ENCODE measurements around the gene ICA1L. TPM values are rescaled to one million over a fixed set of nuclear protein-coding genes. Genes with fewer than 3 reads are reported as not detected.
A peak's percentile ranks its signal among the peaks of the same experiment; 100 is the strongest.

The ICA1L gene
- total RNA-seq, 1 experiment from 2014 or later = 4.5 TPM

- Histone ChIP-seq H3K4me2 (ENCODE audit: insufficient read depth, insufficient read length, low read length) (no peak overlapping the region), H2BK20ac (ENCODE audit: low read depth, low read length, poor library complexity, severe bottlenecking) (no peak overlapping the region), H3K4ac (ENCODE audit: low read depth, low read length) (no peak overlapping the region), H3K79me2 (ENCODE audit: insufficient read depth, low read length) (no peaks in the 10 kb centered on the region), H3K27me3 (ENCODE audit: insufficient read depth, low read length) (no peaks in the 10 kb centered on the region), H3K9ac (ENCODE audit: extremely low read depth, insufficient read length, low read length) (no peak overlapping the region), H3K9me3 (ENCODE audit: control insufficient read depth, low read depth, low read length) (no peaks in the 10 kb centered on the region), H2BK15ac (ENCODE audit: low read depth, low read length) (no peak overlapping the region), H3K56ac (ENCODE audit: insufficient read length, low read depth, low read length) (no peak overlapping the region), H4K91ac (ENCODE audit: insufficient read length, low read depth, low read length) (no peak overlapping the region), H4K20me1 (ENCODE audit: control insufficient read depth, insufficient read depth, insufficient read length) (no peaks in the 10 kb centered on the region), H2AK5ac (ENCODE audit: insufficient read length, low read length) (no peak overlapping the region), H3K79me1 (ENCODE audit: insufficient read depth, low read depth, low read length, poor library complexity, severe bottlenecking) (no peaks in the 10 kb centered on the region), H4K8ac (replicated peaks; ENCODE audit: insufficient read length, low read depth, low read length) (no peak overlapping the region), H2BK120ac (ENCODE audit: low read depth, low read length, poor library complexity, severe bottlenecking) (no peak overlapping the region), H4K5ac (ENCODE audit: insufficient read length, low read depth, low read length) (no peak overlapping the region), H3K18ac (ENCODE audit: insufficient read length, low read depth, low read length) (no peak overlapping the region), H2BK12ac (ENCODE audit: insufficient read length, low read depth, low read length) (no peak overlapping the region), H3K4me1 (ENCODE audit: insufficient read depth, low read length) (no peaks in the 10 kb centered on the region), H3K14ac (ENCODE audit: insufficient read depth, low read length) (no peak overlapping the region), H3K27ac (ENCODE audit: insufficient read length, low read depth, low read length) (no peak overlapping the region), H2BK5ac (ENCODE audit: insufficient read length, low read length) (no peak overlapping the region), H3T11ph (ENCODE audit: low read length) (no peak overlapping the region), H3K23ac (ENCODE audit: insufficient read length, low read depth, low read length) (no peak overlapping the region), H3K23me2 (ENCODE audit: insufficient read length, low read depth, low read length, poor library complexity, severe bottlenecking) (no peaks in the 10 kb centered on the region), H2AFZ (ENCODE audit: low read length) (no peak overlapping the region)
- Mint-ChIP-seq H3K27me3 (ENCODE audit: low read depth) (no peaks in the 10 kb centered on the region), H3K27ac (peak overlapping the region in 1 of 3 experiments; percentile 36; a peak in 1 of 7 replicates), H3K4me1 (peaks cover 5 to 6% of the 10 kb centered on the region in 2 experiments; a peak in 3 of 4 replicates), H3K36me3 (ENCODE audit: insufficient read depth in 1 of 3, low read depth in 3 of 3) (peaks cover 4 to 25% (median 23%) of the 10 kb centered on the region in 3 experiments; a peak in 5 of 7 replicates), H3K9me3 (no peaks in the 10 kb centered on the region), H3K4me3 (no peak overlapping the region)
- no peak for TF ChIP-seq CTCF (conservative IDR thresholded peaks at IDR 0.05)
- WGBS (ENCODE audit: extremely low coverage, insufficient read length, low lambda C conversion rate) = no CpG with 5 or more reads among the region's 37 CpGs
- no peak for DNase-seq
These were observed 97.5 kb downstream of the ICA1L start for GRCh38 chr2:202774104-202774503.
